Measurements from ENCODE around the gene NMS.

The NMS gene

GRCh38 chr2:100494712-100495111 lies 24.4 kb downstream of the NMS start:
- DNase-seq = no peak

- DNase-seq = no peak
These were observed 32.5 kb downstream of the NMS start for GRCh38 chr2:100502782-100503181.

GRCh38 chr2:100504542-100504941 lies 34.3 kb downstream of the NMS start:
- DNase-seq = no peak

- no peak for DNase-seq
These were observed 38.8 kb downstream of the NMS start for GRCh38 chr2:100509066-100509465.

- DNase-seq = no peak
These were observed 43.4 kb downstream of the NMS start for GRCh38 chr2:100513650-100514049.

- no peak for DNase-seq
These were observed 47.3 kb downstream of the NMS start for GRCh38 chr2:100517556-100517955.

GRCh38 chr2:100518801-100519200 lies 48.5 kb downstream of the NMS start:
- DNase-seq = no peak

GRCh38 chr2:100520224-100520623 lies 49.9 kb downstream of the NMS start:
- DNase-seq = no peak

- no peak for DNase-seq
These were observed 52.1 kb downstream of the NMS start for GRCh38 chr2:100522430-100522829.

GRCh38 chr2:100524331-100524730 lies 54.0 kb downstream of the NMS start:
- no peak for DNase-seq

- no peak for DNase-seq
These were observed 56.6 kb downstream of the NMS start for GRCh38 chr2:100526868-100527267.

- DNase-seq = no peak
These were observed 57.2 kb downstream of the NMS start for GRCh38 chr2:100527440-100528015.

GRCh38 chr2:100529176-100529575 lies 58.9 kb downstream of the NMS start:
- no peak for DNase-seq

- DNase-seq = no peak
These were observed 59.6 kb downstream of the NMS start for GRCh38 chr2:100529900-100530299.

Data from DMS153 (cell line).